HG03159 (cell line): ENCODE results near the gene PVALEF.
"Not testable (repeated sequence)": the region's sequence is repeated elsewhere in the genome, so short reads cannot be mapped to it uniquely, and the experiment has no call there.

Experiments
- ATAC-seq: cut with Tn5 transposase; IDR thresholded peaks from one replicate; pipeline ENCODE4 v1.9.1; 2021; ENCODE audit warnings: mild to moderate bottlenecking, moderate library complexity; ENCODE audit not compliant: unreplicated experiment

PVALEF gene

GRCh38 chr17:81143200-81143527 lies 22.1 kb upstream of the PVALEF start:
- ATAC-seq, result no peak

- ATAC-seq, result no peak
Measured at GRCh38 chr17:81143717-81144422, 21.4 kb upstream of the PVALEF start.

GRCh38 chr17:81144423-81144781 lies 20.9 kb upstream of the PVALEF start:
- ATAC-seq, result no peak

- not testable (repeated sequence) for ATAC-seq
Measured at GRCh38 chr17:81146208-81146607, 19.1 kb upstream of the PVALEF start.

GRCh38 chr17:81147701-81148100 lies 17.6 kb upstream of the PVALEF start:
- ATAC-seq, result no peak

- ATAC-seq, result no peak
Measured at GRCh38 chr17:81148571-81148970, 16.7 kb upstream of the PVALEF start.

GRCh38 chr17:81148986-81149533 lies 16.2 kb upstream of the PVALEF start:
- ATAC-seq, result no peak

DNA sequence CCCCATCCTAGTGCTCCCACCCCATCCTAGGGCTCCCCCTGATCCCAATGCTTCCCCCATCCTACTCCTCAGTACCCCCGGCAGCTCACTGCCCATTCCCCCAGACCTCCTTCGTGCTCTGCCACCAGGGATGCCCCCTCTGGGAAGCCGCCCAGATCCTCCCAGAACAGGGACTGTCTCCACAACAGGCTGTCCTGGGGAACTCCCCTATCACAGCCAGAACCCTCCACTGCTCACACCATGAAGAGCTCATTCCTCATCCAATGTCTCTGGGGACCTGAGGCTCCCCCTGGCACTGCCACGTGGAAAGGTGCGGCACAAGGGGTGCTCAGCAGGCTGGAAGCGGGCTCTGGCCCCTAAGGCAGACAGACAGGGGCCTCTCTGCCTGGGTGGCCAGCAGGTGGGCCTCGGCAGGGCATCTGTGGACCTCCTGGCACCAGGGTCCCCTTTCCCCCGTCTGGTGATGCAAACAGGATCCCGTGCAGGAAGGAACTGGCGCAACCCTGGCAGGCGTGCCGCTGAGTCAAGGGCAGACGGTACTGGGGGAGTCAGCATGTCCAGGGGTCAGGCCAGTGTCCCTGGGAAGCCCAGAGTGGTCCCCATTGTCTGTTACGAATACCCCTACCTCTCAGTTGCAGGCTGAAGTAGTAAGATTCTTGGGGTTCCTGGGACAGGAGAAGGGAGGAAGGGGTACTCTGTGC lies 14.8 kb upstream of the PVALEF start:
- no peak for ATAC-seq

- no peak for ATAC-seq
Measured at GRCh38 chr17:81151278-81151677, 14.0 kb upstream of the PVALEF start.

DNA sequence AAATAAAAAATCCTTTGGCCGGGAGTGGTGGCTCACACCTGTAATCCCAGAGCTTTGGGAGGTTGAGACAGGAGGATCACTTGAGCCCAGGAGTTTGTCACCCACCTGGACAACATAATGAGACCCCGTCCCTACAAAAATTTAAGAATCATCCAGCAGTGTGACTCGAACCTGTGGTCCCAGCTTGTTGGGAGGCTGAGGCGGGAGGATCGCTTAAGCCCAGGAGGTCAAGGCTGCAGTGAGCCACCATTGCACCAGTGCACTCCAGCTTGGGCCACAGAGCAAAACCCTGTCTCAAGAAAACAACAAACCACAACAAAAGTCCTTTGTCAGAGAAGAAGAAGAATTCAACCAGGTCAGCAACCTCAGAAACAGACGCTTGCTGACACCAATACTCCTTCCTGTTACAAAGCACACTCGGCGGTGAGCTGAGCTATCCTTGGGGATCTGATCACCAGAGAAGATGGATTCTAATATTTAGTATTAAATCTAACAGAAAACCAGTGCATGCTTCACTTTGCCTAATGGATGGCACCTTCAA lies 12.9 kb upstream of the PVALEF start:
- no peak for ATAC-seq

DNA sequence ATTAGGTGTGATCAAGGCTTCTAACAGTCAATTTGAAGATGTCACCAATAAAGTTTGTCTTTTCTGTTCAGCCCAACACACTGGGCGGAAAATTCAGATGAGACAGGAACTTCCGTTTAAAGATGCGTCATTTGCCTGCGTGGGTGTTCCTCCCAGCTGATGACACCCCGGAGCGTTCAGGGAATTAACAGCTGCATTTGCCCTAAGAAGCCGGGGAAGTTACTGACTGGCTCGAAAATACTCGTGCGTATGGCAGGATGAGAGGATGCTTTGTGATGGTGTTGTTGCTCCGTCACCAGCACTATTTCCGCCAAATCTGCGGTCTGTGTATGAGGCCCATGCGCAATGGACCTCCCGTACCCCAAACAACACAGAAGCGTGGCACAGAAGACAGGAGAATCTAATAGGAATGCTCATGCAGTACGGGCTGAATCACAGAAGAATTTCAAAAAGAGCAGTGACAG lies 11.9 kb upstream of the PVALEF start:
- no peak for ATAC-seq

DNA sequence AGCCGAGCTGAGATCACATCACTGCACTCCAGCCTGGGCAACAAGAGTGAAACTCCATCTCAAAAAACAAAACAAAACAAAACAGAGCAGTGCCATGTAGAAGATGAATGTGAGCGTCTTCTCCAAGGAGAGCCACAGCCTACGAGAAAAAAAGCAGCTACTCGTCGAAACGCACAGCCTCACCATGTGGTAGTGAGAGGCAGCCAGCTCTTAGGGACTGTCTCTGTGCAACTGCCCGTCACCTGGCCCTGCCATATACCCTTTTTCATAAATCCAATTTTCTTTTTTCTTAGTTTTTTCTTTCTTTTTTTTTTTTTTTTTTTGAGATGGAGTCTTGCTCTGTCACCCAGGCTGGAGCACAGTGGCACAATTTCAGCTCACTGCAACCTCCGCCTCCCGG lies 11.3 kb upstream of the PVALEF start:
- ATAC-seq, result not testable (repeated sequence)

DNA sequence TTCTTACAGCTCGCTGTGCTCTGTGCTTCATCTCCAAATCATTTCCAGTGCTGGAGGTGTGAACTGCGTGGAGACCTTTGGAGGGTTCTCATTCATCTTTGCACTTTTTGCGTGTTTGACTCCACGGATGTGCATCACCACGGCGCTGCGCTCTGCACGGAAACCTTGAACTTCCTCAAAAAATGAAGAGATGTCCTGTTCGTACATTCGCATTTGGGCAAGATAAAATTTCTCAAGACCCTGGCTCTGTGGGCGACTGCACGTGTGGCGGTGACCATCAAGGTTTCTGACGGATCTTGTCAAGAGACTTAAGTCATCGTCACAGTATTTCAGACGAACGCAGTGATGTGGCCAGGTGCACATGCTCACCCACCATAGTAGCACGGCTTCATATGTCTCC lies 10.3 kb upstream of the PVALEF start:
- ATAC-seq, result no peak

DNA sequence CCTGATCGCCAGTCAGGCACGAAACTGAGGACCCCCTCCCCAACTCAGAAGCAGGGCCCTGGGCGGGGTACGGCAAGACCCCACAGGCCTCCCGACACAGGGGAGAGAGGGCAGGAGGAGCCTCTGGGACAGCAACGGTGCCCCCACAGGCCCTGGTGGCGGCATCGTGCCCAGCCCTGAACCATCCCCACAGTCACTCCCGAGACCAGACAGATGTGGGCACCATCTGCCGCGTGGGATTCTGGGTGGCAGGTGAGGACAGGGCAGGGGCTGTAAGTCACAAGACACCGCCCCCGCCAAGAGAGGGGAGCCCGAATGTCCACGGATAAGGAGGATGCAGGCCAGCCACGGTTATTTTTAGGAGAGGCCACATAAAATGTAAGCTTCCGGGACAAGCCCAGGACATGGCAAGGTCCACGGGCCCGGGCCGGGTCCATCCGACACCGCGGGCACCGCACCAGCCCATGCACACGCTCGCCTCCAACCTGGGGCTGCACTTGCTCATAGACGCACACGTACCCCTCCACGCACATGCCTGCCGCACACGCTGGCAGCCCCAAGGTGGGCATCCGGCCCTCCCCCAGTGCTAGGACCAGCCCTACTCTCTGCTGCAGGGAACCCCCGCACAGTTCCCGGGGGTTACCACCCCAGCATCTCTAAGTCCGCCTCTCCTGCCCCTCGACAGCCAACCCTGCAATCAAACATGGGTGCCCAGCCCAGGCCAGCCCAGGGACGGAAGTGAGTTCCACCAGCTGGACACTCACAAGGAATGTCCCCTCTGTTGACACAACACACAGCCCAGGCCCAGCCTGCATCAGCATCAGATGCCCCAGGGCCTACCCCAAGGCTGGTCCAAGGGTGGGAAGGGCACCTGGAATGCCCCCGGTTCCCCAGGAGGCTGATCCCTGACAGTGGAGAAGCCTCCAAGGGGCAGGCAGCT lies 8.2 kb upstream of the PVALEF start:
- ATAC-seq, result no peak

DNA sequence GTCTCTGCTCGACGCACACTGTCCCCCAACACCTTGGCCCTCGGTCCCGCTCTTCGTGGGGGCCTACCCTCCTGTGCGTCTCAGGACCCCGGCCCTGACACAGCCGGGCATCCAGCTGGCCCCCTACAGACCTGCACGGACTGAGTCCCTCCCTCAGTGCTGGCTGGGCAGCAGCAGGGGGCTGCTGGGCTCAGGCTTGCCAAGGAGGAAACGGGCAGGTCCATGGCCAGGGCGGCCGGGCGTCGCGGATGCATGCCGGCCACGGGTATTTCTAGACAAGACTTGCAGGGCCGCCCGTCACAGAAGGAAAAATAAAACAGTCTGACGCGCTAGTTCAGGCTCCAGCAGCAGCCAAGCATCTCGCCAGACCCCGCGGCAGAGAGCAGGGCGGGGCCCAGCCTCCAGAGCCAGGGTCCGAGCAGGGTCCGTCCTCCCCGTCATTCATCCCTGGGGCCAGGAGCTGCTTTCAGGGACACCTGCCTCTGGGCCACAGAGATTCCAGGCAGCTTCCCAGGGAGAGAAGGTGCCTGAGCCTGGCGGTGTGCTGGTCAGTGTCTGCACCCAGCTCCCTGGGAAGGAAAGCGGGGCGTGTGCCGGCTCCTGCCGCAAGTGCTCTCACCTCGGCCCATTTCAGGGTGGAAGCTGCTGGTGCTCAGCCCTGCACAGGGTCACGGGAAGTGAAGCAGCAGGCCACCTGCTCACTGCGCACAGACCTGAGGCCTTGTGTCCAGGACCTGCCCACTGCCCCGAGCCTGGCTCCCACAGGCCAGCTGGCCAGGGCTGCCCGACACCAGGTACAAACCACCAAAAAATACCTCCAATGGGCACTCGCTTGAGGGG lies 7.2 kb upstream of the PVALEF start:
- ATAC-seq, result no peak

DNA sequence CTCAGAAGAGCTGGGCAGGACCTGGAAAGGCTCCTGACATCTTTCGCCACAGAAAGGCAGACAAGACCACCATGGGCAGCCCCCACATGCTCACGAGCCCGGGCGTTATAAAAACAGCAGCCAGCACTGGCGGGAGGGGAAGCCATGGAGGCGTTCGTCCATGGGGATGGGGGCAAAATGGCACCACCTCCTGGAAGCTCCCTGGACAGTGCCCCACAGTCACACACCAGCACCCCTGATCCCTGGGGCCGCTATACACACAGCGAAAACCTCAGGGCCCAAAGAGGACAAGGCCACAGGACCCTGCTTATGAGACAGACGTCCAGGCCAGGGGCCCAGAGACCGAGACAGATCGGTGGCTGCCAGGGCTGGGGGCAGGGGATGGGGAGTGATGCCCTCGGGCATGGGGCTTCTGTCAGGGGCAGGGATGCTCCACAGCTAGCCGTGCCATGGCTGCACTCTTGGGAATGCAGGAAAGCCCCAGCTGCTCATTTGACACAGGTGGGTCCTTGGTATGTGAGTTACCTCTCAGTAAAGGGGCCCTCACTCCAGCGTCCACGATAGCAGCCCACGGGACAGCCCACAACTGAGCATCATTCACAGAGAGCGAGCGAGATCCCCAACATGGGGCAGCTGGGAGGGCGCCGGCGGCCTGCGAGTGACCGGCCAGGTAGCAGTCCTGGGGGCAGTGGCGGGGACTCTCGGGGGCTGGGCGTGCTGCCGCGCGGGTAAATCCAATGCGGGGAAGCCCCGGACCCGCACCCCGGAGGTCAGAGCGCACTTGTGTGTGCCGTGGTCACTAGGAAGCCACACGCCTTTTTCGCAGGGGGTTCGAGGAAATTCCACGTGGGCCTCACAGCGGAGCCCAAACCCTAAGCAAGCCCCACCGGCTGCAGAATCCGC lies 6.4 kb upstream of the PVALEF start:
- ATAC-seq, result no peak

DNA sequence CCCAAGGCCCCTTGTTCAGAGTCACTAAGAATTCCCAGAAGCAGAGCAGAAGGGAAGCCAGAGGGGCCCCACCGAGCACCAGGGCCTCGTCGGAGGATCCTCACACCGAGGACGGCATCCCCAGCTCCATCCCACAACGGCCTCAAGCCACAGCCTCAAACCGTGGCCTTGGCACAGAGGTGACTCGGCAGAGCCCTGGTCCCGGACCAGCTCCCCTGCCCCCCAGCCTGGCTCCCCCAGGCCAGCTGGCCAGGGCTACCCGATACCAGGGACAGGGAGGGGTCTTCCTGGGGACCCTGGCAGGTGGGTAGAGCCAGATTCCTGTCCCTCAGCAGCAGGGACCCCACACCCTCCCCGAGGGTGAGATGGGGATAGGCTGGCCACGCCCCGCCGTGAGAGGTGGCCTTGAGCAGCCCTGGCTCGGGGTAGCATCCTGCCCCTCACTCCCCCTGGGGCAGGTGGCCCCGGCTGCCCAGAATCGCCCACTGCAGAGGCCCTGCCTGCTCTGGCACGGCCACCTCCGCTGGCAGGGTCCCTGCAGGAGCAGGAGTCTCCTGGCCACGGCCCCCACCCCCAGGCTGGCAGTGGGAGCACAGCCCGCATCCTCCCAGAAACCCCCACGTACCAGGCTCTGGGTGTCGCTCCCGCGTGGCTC lies 5.6 kb upstream of the PVALEF start:
- no peak for ATAC-seq

GRCh38 chr17:81160306-81160705 lies 5.0 kb upstream of the PVALEF start:
- ATAC-seq, result no peak
